Prostate gland (tissue), 2 donors: ENCODE results near the gene MUC21.

Source experiments
- POLR2A ChIP-seq: fragments of 450-650 bp; IDR thresholded peaks from one replicate; pipeline ENCODE4 v1.6.1; 2016; ENCODE audit warnings: antibody characterized with exemption, mild to moderate bottlenecking
- POLR2AphosphoS5 ChIP-seq: sonication (generic); formaldehyde crosslinking; IDR thresholded peaks from one replicate; pipeline ENCODE4 v1.6.1; 2017; ENCODE audit warnings: antibody characterized with exemption
- TF ChIP-seq, protein P1 (sequence below), 4 experiments: fragments of 200-600 bp in 2 of 4; fragments of 450-650 bp in 2 of 4; sonication (generic) in 2 of 4; IDR thresholded peaks; 1 replicate in 3 of 4; 2 replicates in 1 of 4; pipeline ENCODE4 v1.5.1; 2016 to 2019; ENCODE audit warnings: antibody characterized with exemption in 4 of 4, mild to moderate bottlenecking in 2 of 4, moderate library complexity in 2 of 4

DNA sequence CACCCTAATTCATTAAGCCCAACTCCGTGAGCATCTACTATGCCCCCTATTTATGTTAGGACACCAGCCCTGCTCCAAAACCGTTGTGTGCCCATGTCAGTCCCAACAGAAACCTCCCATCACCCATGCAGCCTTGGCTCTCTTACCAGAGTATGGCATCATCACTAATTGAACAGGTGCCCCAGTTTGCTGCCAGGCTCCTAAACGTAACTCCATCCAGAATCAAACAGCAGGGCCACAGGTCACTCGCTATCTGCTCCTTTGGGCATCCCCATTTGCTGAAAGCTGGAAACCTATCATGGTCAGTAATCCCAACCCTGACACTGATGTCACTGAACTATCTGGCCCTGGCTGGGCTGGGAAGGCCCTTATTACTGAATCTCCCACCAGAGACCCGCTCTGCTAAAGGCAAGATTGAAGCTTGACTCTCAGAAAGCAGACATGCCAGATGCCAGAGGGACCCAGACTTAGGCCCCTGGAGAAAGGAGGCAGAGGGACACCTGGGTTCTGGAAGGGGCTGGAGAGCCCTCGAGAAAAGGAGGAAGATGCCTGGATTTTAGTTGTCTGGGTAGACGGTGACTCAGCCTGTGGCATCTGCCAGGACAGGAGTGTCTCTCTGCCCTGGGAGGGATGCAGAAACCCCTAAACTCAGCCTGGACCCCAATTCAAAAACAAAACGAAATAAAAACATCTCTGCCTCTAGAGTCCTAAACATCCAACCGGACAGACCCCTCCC lies 28.7 kb upstream of the MUC21 start:
- TF ChIP-seq, protein P1, sequence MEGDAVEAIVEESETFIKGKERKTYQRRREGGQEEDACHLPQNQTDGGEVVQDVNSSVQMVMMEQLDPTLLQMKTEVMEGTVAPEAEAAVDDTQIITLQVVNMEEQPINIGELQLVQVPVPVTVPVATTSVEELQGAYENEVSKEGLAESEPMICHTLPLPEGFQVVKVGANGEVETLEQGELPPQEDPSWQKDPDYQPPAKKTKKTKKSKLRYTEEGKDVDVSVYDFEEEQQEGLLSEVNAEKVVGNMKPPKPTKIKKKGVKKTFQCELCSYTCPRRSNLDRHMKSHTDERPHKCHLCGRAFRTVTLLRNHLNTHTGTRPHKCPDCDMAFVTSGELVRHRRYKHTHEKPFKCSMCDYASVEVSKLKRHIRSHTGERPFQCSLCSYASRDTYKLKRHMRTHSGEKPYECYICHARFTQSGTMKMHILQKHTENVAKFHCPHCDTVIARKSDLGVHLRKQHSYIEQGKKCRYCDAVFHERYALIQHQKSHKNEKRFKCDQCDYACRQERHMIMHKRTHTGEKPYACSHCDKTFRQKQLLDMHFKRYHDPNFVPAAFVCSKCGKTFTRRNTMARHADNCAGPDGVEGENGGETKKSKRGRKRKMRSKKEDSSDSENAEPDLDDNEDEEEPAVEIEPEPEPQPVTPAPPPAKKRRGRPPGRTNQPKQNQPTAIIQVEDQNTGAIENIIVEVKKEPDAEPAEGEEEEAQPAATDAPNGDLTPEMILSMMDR (IDR thresholded peaks at IDR 0.05): no peak
- no peak for TF ChIP-seq POLR2A
- TF ChIP-seq POLR2AphosphoS5: no peak
